HCEC 1CT (cell line): Measurements from ENCODE around the gene ADAT3.

ENCODE experiments used
- DNase-seq: peaks from one replicate; pipeline ENCODE4 v3.0.0-alpha.2; 2017

ADAT3 gene

DNA sequence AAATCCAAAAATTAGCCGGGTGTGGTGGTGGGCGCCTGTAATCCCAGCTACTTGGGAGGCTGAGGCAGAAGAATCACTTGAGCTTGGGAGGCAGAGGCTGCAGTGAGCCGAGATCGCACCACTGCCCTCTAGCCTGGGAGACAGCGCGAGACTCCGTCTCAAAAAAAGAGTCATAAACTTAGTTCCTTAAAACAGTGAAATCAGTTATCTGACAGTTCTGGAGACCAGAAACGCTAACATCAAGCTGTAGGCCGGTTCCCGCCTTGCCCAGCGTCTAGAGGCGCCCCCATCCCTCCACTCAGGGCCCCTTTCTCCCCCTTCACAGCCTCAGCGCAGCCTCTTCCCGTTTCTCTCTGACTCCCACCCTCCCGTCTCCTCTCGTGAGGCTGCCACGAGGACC lies 11.9 kb downstream of the ADAT3 start:
- DNase-seq = no peak

DNA sequence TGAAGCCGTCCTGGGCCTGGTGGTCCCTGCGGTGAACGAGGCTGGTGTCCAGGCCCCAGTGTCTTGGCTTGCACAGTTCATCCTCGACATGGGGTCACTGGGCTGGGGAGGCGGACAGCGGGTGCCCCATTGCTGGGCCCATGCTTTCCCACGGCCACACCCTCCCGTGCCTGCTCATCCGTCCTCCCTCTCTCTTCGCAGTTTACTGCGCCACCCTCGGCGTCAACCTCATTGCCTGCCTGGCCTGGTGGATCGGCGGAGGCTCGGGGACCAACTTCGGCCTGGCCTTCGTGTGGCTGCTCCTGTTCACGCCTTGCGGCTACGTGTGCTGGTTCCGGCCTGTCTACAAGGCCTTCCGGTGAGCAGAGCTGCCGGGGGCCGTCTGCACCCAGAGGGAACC lies 12.7 kb downstream of the ADAT3 start:
- DNase-seq = no peak

DNA sequence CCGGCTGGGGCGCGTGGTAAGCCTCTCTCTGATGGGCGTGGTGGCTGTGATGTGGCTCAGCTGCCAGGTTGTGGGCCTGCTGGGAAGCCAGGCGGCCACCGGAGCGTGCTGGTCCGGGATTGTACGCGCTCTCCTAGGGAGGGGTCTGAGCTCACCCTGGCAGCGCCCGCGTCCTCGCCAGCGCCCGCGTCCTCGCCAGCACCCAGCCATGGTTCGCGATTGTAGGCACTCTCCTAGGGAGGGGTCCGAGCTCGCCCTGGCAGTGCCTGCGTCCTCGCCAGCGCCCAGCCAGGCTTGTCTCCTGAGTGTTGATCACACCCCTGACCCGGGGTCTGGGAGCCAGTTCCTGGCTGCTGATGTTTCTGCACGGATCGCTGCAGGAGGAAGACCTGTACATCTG lies 13.8 kb downstream of the ADAT3 start:
- no peak for DNase-seq

DNA sequence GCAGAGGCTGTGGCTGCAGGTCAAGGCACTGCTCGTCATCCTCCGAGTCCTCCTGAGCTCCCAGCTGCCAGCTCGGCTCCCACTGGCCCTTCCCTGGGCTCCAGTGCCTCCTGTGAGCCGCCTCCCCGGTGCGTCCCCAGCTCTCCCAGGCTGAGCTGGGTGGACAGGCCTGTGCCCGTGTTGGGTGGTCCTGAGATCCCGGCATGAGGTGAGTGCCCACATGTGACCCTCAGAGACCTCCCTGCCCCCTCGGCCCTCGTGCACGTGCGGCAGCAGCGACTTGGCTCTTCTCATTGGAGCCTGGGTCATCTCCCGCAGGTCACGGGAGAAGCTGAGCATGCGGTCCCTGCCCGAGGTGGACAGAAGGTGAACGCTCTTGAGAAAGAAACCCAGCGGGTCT lies 15.4 kb downstream of the ADAT3 start:
- DNase-seq = no peak

DNA sequence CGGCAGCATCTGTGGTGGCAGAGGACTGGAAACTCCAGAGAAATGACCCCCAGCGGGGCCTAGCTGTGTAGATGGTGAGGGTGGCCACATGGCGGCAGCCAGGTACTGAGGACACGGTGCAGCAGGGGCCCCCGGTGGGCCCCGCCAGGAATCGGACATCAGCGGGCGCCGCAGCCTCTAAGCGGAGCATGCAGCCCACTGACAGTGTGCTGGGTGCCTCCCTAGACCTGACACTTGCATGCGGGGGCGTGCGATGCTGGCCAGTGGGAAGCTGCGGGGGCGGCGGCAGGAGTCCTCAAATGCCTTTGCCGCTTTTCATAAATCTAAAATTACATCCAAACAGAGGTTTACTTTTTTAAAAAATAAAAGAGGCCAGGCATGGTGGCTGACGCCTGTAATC lies 16.1 kb downstream of the ADAT3 start:
- no peak for DNase-seq

DNA sequence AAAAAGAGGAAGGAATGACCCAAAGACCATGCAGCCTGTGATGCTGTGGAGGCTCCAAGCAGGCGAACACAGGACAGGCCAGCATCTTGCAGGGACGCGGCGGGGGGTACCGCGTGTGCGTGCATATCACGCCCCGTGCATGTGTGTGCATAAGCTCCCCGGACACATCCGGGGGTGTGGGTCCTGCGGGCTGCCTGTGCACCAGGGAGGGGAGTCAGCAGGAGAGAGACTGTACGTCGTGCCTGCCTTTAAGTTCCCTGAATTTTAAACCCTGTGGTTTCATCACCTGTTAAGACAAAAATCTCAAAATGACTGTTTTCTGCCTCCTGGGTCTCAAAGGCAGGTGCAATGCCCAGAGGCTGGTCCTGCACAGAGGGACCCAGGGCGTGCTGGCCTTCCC lies 16.6 kb downstream of the ADAT3 start:
- no peak for DNase-seq

DNA sequence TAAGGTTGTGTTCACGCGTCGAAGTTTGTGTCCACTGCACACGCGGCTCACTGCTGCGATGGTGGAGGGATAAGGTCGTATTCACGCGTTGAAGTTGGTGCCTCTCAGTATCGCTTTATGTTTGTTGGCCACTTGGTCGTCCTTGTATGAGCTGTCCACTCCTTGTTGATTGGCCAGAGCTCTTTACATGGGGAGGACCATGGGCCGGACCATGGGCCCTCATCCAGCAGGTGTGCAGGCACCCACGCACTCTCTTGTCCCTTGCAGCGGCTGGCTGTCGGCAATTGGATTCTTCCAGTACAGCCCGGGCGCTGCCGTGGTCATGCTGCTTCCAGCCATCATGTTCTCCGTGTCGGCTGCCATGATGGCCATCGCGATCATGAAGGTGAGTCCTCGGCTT lies 17.6 kb downstream of the ADAT3 start:
- no peak for DNase-seq

DNA sequence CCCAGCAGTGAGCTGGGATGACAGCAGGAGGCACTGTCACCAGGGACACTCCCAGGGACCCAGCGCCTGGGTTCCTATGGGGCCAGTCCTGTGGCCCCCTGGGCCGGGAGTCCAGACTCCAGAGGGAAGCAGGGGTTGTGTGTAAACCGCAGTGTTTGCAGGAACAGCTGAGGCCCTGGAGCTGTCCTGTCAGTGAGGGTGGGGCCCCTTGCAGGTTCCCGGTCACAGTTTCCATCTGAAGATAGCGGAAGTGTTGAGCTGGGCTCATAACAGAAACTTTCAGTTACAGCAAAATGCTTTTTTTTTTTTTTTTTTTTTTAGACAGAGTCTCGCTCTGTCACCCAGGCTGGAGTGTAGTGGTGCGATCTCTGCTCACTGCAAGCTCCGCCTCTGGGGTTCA lies 18.1 kb downstream of the ADAT3 start:
- no peak for DNase-seq

DNA sequence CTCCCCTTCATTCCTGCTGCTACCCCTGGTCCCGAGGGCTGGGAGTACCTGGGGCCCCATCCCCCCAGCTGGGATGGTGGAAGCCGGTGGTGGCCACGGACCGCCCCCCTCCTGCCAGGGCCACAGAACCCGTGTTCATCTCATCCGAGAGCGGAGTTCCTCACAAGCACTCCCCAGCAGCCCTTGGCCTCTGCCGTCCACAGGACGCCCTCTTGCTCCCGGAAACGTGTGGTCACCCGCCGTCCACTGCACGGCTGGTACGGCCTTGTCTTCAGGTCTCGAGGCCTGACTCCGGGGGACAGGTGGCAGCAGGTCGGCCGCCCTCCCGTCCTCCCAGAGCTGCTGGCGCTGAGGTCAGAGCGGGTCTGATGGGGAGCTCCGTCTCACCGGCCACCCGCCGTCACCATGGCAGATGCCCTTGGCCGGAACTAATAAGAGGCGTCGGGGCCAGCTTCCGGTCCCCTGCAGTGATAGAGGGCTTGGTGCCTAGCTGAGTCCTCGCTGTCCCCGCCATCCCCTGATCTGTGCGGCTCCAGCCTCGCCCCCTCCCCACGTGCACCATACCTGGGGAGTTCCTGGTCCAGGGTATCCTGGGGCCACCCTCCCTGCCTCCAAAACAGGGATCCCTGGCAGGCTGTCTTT lies 19.2 kb downstream of the ADAT3 start:
- no peak for DNase-seq

DNA sequence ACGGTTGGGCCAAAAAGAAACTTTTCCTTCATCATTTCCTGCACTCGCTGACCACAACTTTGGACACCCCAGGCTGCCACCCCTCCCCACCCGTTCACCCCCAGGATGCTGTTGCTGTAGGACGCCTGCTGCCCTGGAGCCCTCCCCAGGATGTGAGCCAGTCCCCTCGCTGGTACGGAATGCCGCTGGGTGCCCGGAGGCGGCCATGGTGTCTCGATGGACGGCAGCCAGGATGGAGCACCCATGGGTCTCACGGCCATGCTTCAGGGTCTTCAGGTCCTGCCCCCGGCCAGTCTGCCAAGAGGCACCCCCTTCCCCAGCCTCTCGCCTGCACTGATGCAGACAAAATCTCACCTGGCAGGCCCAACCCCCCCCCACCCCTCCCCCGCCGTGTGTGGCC lies 20.3 kb downstream of the ADAT3 start:
- DNase-seq = no peak

DNA sequence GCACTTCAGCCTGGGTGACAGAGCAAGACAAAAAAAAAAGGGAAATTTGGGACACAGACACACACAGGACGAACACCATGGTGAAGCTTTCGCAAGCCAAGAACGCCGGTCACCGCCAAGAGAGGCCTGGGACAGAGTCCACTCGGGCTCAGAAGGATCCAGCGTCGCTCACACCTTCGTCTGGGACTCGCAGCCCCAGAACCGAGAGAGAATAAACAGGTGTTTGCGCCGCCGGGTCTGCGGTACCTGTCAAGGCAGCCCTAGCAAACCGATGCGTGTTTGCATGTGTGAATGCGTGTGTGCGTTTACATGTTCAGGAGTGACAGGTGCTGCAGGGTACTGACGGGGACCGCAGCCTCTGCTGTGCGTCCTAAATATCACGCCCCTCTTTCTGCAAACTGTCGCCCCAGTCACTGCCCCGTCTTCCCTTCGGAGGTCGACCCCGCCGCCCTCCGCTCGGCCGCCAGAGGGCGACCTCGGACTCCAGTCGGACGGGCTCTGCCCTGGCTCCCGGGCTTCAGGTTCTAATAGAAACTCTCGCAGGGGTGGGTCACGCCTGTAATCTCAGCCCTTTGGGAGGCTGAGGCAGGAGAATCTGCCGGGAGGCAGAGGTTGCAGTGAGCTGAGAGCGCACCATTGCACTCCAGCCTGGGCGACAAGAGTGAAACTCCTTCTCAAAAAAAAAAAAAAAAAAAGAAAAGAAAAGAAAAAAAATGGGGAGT lies 24.0 kb downstream of the ADAT3 start:
- peak; percentile 59 for DNase-seq

DNA sequence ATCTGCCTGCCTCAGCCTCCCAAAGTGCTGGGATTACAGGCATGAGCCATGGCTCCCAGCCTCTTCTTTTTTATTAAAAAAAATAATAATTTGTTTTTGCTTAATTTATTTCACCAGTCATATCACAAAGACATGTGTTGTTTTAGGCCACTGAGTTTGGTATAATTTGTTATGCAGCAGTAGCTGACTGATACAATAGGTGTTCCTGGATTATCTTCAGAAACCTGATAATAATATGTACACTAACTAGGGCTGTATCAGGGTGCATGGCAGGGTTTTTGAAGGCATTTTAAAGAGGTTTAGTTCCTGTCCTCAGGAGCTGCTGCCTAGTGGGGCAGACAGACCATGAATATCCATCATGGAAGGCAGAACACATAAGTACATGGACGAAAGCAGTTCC lies 26.2 kb downstream of the ADAT3 start:
- no peak for DNase-seq

DNA sequence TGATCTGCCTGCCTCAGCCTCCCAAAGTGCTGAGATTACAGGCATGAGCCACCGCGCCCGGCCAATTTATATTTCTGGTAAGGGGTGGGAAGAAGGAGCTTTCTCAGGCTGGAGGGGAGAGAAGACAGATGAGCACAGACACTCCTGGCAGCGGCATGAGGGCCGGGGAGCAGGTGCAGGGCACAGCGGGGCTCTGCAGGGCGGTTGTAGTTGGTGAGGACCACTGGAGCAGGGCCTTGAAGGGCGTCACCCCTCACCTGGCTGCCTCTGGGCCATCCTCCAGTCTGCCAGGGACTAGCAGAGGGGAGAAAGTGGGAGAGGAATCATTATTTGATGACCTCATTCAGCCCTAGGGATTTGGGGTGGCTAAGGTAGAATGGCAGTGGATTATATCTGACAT lies 27.2 kb downstream of the ADAT3 start:
- no peak for DNase-seq

DNA sequence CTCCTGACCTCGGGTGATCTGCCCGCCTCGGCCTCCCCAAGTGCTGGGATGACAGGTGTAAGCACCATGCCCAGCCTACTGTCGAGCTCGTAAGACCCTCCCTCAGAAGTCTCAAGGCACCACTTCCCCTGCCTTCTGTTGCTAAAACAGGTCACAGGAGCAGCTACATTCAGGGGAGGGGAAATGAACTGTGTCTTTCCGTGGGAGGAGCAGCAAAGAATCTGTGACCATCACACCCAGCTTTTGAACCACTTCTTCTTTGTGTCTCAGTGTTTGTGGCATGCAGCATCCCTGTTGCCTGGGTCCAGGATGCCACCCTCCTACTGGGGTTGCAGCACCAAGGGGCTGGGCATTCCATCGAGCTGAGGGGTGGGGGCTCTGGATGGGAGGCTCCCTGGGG lies 28.0 kb downstream of the ADAT3 start:
- DNase-seq = no peak

DNA sequence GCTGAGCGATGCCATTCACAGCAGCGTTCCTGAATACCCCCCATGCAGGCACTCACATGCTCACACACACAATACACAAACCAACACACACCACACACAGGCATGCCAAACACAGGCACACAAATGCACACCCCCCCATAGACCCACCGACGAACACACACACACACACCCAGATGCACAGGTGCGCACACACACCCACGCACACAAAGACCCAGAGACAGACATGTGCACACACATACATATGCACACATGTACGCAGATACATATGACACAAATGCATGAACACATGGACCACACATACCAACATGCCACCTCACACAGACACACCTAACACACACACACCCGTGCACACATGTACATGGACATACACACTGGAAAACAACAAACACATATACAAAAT lies 28.7 kb downstream of the ADAT3 start:
- DNase-seq = no peak

DNA sequence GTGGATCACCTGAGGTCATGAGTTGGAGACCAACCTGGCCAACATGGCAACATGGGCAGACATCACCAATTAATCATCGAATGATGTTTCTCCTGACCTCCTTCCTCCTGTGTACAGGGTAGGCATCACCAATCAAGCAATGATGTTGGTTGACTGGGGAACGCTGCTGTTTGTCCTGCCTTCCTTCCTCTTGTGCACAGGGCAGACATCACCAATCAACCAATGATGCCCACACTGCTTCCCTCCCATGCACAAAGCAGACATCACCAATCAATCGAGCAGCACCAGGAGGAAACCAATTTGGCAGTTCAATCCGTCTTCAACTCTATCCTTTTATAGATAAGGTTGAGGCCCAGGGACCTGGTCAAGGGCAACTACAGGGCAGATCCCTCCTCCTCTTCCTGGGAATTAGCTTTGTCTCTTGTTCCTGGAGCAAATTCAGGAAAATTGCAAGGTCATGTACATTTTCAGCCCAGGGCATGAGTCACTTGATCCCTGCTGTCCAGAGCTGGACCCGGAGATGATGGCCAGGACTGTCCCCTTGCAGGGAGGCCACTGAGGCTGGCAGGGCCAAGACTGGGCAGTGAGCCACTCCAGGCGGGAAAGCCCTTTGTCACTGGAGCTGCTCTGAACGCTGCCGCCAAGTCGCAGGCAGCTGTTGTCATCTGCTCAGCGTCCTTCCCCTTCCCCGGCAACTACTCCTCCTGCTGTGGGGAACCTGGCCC lies 30.4 kb downstream of the ADAT3 start:
- peak; percentile 5 for DNase-seq

DNA sequence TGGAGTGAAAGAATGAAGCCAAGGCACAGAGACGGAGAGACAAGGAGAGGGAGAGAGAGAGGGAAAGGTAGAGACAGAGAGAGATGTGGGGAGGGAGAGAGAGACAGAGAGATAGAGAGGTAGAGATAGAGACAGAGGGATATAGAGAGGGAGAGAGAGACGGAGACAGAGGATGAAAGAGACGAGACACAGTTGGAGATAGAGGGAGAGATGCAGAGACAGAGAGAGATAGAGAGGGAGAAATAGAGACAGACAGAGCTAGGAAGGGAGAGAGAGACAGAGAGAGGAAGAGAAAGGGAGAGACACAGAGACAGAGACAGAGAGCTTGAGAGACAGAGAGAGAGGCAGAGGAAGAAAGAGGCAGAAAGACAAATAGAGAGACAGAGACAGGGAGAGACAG lies 31.2 kb downstream of the ADAT3 start:
- no peak for DNase-seq

DNA sequence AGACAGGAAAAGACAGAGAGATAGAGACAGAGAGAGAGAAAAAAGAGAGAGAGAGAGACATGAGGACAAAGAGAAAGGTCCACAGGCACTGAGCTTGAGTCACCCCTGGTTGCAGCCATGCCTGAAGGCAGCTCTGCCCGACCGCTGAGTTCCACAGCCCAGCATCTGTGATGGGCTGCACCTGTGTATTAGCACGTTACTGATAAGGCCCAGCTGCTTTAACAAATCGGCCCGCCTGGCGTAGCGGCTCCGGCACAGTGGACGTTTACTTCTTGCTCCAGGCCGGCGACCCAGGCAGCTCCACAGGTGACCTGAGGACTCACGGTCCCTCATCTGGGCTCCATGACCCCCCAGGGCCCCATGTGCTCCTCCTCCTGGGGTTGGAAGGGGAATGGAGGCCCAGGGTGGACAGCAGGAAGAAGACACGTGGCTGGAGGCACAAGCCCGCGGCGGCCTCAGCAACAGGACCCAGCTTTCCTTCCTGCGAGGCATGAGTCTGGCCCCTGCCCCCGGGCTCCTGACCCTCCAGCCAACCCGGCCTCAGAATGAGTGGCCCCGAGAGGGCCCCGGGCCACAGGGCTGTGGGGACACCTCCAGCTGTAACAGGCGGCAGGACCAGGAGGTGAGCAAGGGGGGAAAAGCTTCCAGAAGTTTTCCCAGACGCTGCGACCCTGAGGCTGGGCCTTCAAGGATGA lies 31.9 kb downstream of the ADAT3 start:
- no peak for DNase-seq

DNA sequence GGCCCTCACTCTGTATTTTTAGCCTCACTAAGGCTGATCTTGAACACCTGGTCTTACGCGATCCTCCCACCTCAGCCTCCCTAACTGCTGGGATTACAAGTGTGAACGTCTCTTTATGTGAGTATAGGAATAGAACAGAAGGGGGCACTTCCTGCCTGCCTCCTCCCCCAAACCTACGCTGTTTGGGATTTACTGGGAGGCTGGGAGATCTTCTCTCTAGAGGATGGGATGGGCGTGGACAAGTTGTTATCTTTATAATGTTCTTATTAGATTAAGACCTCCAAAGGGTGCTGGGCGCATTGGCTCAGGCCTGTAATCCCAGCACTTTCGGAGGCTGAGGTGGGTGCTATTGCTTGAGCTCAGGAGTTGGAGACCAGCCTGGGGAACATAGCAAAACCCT lies 32.9 kb downstream of the ADAT3 start:
- DNase-seq = no peak

DNA sequence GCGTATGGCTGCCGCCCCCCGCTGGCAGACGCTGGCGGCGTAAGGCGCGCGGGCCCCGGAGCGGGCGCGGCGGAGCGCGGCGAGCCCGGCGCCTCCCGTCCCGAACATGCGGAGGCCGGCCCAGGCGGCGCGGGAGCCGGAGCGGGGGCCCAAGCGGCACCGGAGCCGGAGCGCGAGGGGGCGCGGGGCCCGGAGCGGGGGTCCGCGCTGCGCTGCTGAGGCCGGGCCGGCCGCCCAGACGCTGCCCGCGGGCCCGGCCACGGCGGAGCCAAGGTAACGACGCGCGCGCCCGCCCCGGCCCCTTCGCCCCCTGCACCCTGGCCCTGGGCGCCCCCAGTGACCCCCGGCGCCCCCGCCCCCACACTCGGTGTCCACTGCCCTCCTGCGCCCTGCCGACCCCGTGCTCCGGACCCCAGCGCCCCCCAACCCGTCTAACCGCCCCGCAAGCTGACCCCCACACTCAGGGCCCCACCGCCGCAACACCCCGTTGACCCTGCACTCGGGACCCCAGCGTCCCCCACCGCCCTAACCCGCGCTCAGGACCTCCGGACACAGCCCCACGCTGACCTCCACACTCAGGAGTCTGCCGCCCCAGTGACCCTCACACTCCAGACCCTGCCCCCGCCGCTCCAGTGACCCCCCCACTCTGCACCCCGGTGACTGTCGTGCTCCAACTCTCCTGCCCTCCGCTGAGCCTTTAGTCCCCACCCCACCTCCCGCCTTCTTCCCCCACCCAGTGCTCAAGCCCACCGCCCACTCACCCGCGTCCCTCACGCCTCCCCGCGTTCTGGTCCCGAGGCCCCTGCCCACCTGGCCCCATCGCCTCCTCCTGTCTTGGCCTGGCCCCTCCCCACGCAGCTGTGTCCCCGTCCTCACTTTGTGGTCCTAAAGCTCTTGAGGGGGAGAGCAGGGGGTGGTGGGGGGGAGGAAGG lies 36.2 kb downstream of the ADAT3 start, which contains the start of gene CSNK1G2:
Gene CSNK1G2 (plus strand): TSS at position 27 of the 932 bp plus-strand sequence. CDS start 28,601 bp downstream, outside the sequence.
- no peak for DNase-seq

DNA sequence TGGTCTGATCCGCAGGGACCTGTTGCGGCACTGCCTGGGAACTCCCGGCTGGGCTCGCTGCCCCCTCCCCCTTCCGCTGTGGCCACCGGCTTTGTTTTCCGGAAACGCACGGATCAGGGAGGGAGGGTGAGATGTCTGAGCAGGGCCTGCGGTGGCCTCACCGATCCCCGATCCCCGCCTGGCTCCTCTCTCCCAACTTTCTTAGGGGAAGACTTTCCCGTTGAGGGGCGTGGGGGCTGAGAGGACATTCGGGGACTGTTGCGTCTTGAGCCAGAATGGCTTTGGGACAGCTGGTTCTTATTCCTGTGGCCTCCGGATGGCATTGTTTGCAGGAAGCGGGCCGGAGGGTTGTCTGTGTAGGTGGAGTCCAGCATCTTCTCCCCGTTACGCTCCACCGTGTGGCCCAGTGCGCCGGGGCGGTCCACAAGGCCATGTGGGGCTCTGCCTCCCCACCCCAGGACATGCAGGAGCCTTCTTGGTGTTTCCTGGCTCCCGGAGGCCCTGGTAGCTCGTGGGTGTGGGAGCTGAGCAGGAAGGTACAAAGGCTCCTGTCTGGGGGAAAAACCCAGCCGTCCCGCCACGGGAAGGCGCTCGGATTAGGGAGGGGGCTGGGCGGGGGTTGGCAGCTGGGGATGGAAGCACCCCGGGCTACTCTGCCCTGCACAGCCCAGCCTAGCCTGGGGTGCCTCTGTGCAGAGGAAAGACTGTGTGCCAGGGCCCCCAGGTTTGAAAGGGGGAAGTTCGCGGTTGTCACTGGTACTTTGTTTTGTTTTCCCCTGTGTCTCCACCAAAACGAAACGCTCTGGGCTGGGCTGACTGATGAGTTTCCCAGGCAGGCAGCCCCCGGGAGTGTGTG lies 37.1 kb downstream of the ADAT3 start:
- peak; percentile 53 for DNase-seq
